ENCODE results near the gene SLC12A2.

DNA sequence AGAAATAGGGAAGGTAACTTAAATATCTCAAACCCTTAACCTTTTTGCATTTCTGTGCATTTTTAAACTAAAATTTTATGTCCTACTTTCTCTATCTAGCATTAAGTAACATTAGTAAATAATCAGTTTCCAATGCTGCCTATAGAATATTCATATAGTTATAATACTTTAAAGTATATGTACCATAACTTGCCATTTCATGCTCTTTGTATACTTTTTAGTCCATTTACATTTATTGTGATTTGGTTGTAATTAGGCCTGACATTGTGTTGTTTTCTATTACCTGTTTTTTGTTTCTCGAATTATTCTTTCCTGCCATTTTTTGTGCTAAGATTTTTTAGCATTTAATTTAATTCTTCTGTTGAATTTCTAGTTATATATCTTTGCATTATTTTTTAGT, 13.7 kb downstream of the SLC12A2 start:
- TF ChIP-seq RAD21 (IDR thresholded peaks at IDR 0.05; ENCODE audit: low read depth) (no peak), MAX (IDR thresholded peaks at IDR 0.05) (no peak), CTCF (IDR thresholded peaks at IDR 0.05 in 2 of 3, conservative IDR thresholded peaks at IDR 0.05 in 1 of 3; ENCODE audit: borderline replicate concordance in 1 of 3, insufficient read depth in 1 of 3, low read depth in 2 of 3, low read length in 2 of 3) (no peak), FOSL1 (IDR thresholded peaks at IDR 0.05; ENCODE audit: low read depth) (no peak), CEBPB (IDR thresholded peaks at IDR 0.05; ENCODE audit: low read depth) (no peak), SRF (IDR thresholded peaks at IDR 0.05; ENCODE audit: low read depth) (no peak), POLR2A (IDR thresholded peaks at IDR 0.05; ENCODE audit: borderline replicate concordance, extremely low read depth, insufficient read depth, insufficient read length) (no peak), EZH2 (IDR thresholded peaks at IDR 0.05) (no peak), YY1 (IDR thresholded peaks at IDR 0.05; ENCODE audit: extremely low read depth, insufficient replicate concordance, low read depth, low read length) (no peak), POLR2AphosphoS5 (IDR thresholded peaks at IDR 0.05; ENCODE audit: low read depth, low read length) (no peak), SP1 (IDR thresholded peaks at IDR 0.05; ENCODE audit: low read depth) (no peak), ZNF274 (IDR thresholded peaks at IDR 0.05; ENCODE audit: low read depth, low read length) (no peak), ZFX (IDR thresholded peaks at IDR 0.05) (no peak)
- TF ChIP-seq, protein P1, sequence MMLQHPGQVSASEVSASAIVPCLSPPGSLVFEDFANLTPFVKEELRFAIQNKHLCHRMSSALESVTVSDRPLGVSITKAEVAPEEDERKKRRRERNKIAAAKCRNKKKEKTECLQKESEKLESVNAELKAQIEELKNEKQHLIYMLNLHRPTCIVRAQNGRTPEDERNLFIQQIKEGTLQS (IDR thresholded peaks at IDR 0.05) = no peak

Measured in HCT116 (cell line).